H9 (cell line): ENCODE results near the gene TSKU. TPM values are rescaled to one million over a fixed set of nuclear protein-coding genes. Genes with fewer than 3 reads are reported as not detected.

Experiments used
- DNase-seq: peaks from one replicate; pipeline ENCODE4 v3.0.0-alpha.2; 2017
- H2AFZ ChIP-seq: one replicate; pipeline ENCODE4 v1.6.1; 2013; ENCODE audit warnings: mild to moderate bottlenecking, low read length, control low read depth, moderate library complexity
- H2AK5ac ChIP-seq: 2 replicates; pipeline ENCODE4 v1.6.1; 2013; ENCODE audit warnings: low read length, control low read depth, mixed read lengths; ENCODE audit not compliant: insufficient read length
- H2BK120ac ChIP-seq: one replicate; pipeline ENCODE4 v1.6.1; 2013; ENCODE audit warnings: low read depth, mild to moderate bottlenecking, low read length, control low read depth, inconsistent platforms; ENCODE audit not compliant: poor library complexity, severe bottlenecking
- H2BK12ac ChIP-seq: 2 replicates; pipeline ENCODE4 v1.6.1; 2013; ENCODE audit warnings: low read length, control low read depth, mixed read lengths, low read depth; ENCODE audit not compliant: insufficient read length
- H2BK15ac ChIP-seq: 2 replicates; pipeline ENCODE4 v1.6.1; 2013; ENCODE audit warnings: low read depth, low read length, control low read depth
- H2BK20ac ChIP-seq: one replicate; pipeline ENCODE4 v1.6.1; 2013; ENCODE audit warnings: low read depth, mild to moderate bottlenecking, low read length, control low read depth, inconsistent platforms; ENCODE audit not compliant: poor library complexity, severe bottlenecking
- H2BK5ac ChIP-seq: 2 replicates; pipeline ENCODE4 v1.6.1; 2013; ENCODE audit warnings: low read length, control low read depth, mixed read lengths; ENCODE audit not compliant: insufficient read length
- H3K14ac ChIP-seq: 2 replicates; pipeline ENCODE4 v1.6.1; 2013; ENCODE audit warnings: low read length, control low read depth; ENCODE audit not compliant: insufficient read depth
- H3K18ac ChIP-seq: 2 replicates; pipeline ENCODE4 v1.6.1; 2013; ENCODE audit warnings: low read depth, mild to moderate bottlenecking, mixed read lengths, low read length, control low read depth; ENCODE audit not compliant: insufficient read length
- H3K23ac ChIP-seq: 2 replicates; pipeline ENCODE4 v1.6.1; 2013; ENCODE audit warnings: low read length, control low read depth, mixed read lengths, low read depth; ENCODE audit not compliant: insufficient read length
- H3K23me2 ChIP-seq: 2 replicates; pipeline ENCODE4 v1.6.1; 2013; ENCODE audit warnings: low read depth, mild to moderate bottlenecking, mixed read lengths, low read length, control low read depth; ENCODE audit not compliant: insufficient read length, poor library complexity, severe bottlenecking
- H3K27ac ChIP-seq: 2 replicates; pipeline ENCODE4 v1.5.1; 2013; ENCODE audit warnings: low read length, control low read depth, mixed read lengths, low read depth; ENCODE audit not compliant: insufficient read length
- H3K27me3 ChIP-seq: 2 replicates; pipeline ENCODE4 v1.6.1; 2013; ENCODE audit warnings: low read length, control low read depth, inconsistent platforms; ENCODE audit not compliant: insufficient read depth
- H3K4ac ChIP-seq: 2 replicates; pipeline ENCODE4 v1.6.1; 2013; ENCODE audit warnings: low read depth, mild to moderate bottlenecking, control low read depth, inconsistent platforms, low read length, moderate library complexity
- H3K4me1 ChIP-seq: 2 replicates; pipeline ENCODE4 v1.6.1; 2013; ENCODE audit warnings: low read length, control low read depth, inconsistent platforms; ENCODE audit not compliant: insufficient read depth
- H3K4me2 ChIP-seq: 2 replicates; pipeline ENCODE4 v1.6.1; 2013; ENCODE audit warnings: low read length, control low read depth, mixed read lengths; ENCODE audit not compliant: insufficient read length, insufficient read depth
- H3K56ac ChIP-seq: 2 replicates; pipeline ENCODE4 v1.6.1; 2013; ENCODE audit warnings: low read depth, mild to moderate bottlenecking, mixed read lengths, low read length, control low read depth; ENCODE audit not compliant: insufficient read length
- H3K79me1 ChIP-seq: 2 replicates; pipeline ENCODE4 v1.6.1; 2013; ENCODE audit warnings: low read depth, mild to moderate bottlenecking, moderate library complexity, low read length, control low read depth, inconsistent platforms; ENCODE audit not compliant: insufficient read depth, poor library complexity, severe bottlenecking
- H3K79me2 ChIP-seq: 2 replicates; pipeline ENCODE4 v1.6.1; 2013; ENCODE audit warnings: low read length, control low read depth, inconsistent platforms; ENCODE audit not compliant: insufficient read depth
- H3K9ac ChIP-seq: 2 replicates; pipeline ENCODE4 v1.6.1; 2013; ENCODE audit warnings: low read length, control low read depth, mixed read lengths; ENCODE audit not compliant: insufficient read length; ENCODE audit errors: extremely low read depth
- H3K9me3 ChIP-seq: one replicate; pipeline ENCODE4 v1.6.1; 2013; ENCODE audit warnings: low read depth, low read length, inconsistent platforms; ENCODE audit not compliant: control insufficient read depth
- H3T11ph ChIP-seq: one replicate; pipeline ENCODE4 v1.6.1; 2013; ENCODE audit warnings: mild to moderate bottlenecking, low read length, control low read depth, inconsistent platforms
- H4K20me1 ChIP-seq: one replicate; pipeline ENCODE4 v1.6.1; 2013; ENCODE audit not compliant: control insufficient read depth, insufficient read length, insufficient read depth
- H4K5ac ChIP-seq: 2 replicates; pipeline ENCODE4 v1.6.1; 2013; ENCODE audit warnings: low read depth, mild to moderate bottlenecking, mixed read lengths, low read length, control low read depth; ENCODE audit not compliant: insufficient read length
- H4K8ac ChIP-seq: replicated peaks from 2 replicates; pipeline ENCODE4 v1.6.1; 2013; ENCODE audit warnings: low read length, control low read depth, mixed read lengths, low read depth; ENCODE audit not compliant: insufficient read length
- H4K91ac ChIP-seq: 2 replicates; pipeline ENCODE4 v1.6.1; 2013; ENCODE audit warnings: low read depth, mild to moderate bottlenecking, moderate library complexity, mixed read lengths, low read length, control low read depth; ENCODE audit not compliant: insufficient read length
- H3K27ac Mint-ChIP-seq, 3 experiments: 2 replicates in 2 of 3; 3 replicates in 1 of 3; pipeline ENCODE4 v1.8.0; 2020 to 2021; ENCODE audit warnings: mixed read lengths in 3 of 3, mild to moderate bottlenecking in 1 of 3, moderate library complexity in 1 of 3
- H3K27me3 Mint-ChIP-seq: 2 replicates; pipeline ENCODE4 v1.8.0; 2021; ENCODE audit warnings: low read depth, mild to moderate bottlenecking, moderate library complexity, mixed read lengths
- H3K36me3 Mint-ChIP-seq, 3 experiments: 2 replicates in 2 of 3; 3 replicates in 1 of 3; pipeline ENCODE4 v1.8.0; 2020 to 2021; ENCODE audit warnings: low read depth in 3 of 3, mixed read lengths in 3 of 3; ENCODE audit not compliant: insufficient read depth in 1 of 3
- H3K4me1 Mint-ChIP-seq, 2 experiments: 2 replicates each; pipeline ENCODE4 v1.8.0; 2020; ENCODE audit warnings: mixed read lengths in 2 of 2
- H3K4me3 Mint-ChIP-seq, 2 experiments: 2 replicates in 1 of 2; 3 replicates in 1 of 2; pipeline ENCODE4 v1.8.0; 2020 to 2021; ENCODE audit warnings: mild to moderate bottlenecking in 2 of 2, mixed read lengths in 2 of 2, moderate library complexity in 1 of 2
- H3K9me3 Mint-ChIP-seq, 2 experiments: 2 replicates in 1 of 2; 3 replicates in 1 of 2; pipeline ENCODE4 v1.8.0; 2020; ENCODE audit warnings: mild to moderate bottlenecking in 2 of 2, mixed read lengths in 2 of 2, moderate library complexity in 1 of 2
- CTCF ChIP-seq: fragments of 200-600 bp; sonication (generic); conservative IDR thresholded peaks from 3 replicates; pipeline ENCODE4 v1.8.0; 2021; ENCODE audit warnings: antibody characterized with exemption, mild to moderate bottlenecking
- WGBS: extraction: QIAGEN DNeasy Blood & Tissue Kit; methylation state at CpG from one replicate; pipeline ENCODE4 v1.1.7; 2013; ENCODE audit warnings: missing lambda C conversion rate, low lambda C conversion rate, mixed read lengths; ENCODE audit not compliant: insufficient read length; ENCODE audit errors: extremely low coverage; 5-methylcytosine and 5-hydroxymethylcytosine counted together
- total RNA-seq: library from RNA; stranded (reverse); gene quantifications from 2 replicates; pipeline ENCODE4 v1.2.1, GENCODE V29; 2021

TSKU gene
- total RNA-seq, 1 experiment from 2014 or later = 25.4 TPM

GRCh38 chr11:76740772-76741171 is 42.4 kb upstream of the TSKU start:
- DNase-seq = no peak
- Histone ChIP-seq H4K5ac (no peak overlapping the region), H2AFZ (no peak overlapping the region), H3K23me2 (no peaks in the 10 kb centered on the region), H3K4me1 (peaks cover 4% of the 10 kb centered on the region; the same call in 1 of the 2 replicates), H3K27me3 (no peaks in the 10 kb centered on the region; the same call in 1 of the 2 replicates), H3K9me3 (no peaks in the 10 kb centered on the region), H2BK12ac (no peak overlapping the region), H2BK15ac (no peak overlapping the region), H3K4ac (no peak overlapping the region), H2BK20ac (no peak overlapping the region), H3K23ac (no peak overlapping the region), H3K14ac (no peak overlapping the region), H4K91ac (no peak overlapping the region), H3K56ac (no peak overlapping the region), H3T11ph (no peak overlapping the region), H3K9ac (no peak overlapping the region), H4K20me1 (no peaks in the 10 kb centered on the region), H3K79me2 (no peaks in the 10 kb centered on the region), H4K8ac (no peak overlapping the region), H2BK5ac (no peak overlapping the region), H2AK5ac (no peak overlapping the region), H3K79me1 (no peaks in the 10 kb centered on the region), H2BK120ac (no peak overlapping the region), H3K27ac (no peak overlapping the region), H3K4me2 (no peak overlapping the region), H3K18ac (no peak overlapping the region)
- Mint-ChIP-seq H3K36me3 (no peaks in the 10 kb centered on the region), H3K9me3 (no peaks in the 10 kb centered on the region; a peak in 1 of 5 replicates), H3K27me3 (peaks cover 9% of the 10 kb centered on the region), H3K4me1 (peaks cover 18 to 25% of the 10 kb centered on the region in 2 experiments), H3K4me3 (no peak overlapping the region), H3K27ac (no peak overlapping the region)
- TF ChIP-seq CTCF = no peak
- WGBS = no CpG with 5 or more reads among the region's 5 CpGs
